Naive thymus-derived CD4-positive, alpha-beta T cell (primary cell): ENCODE data around the gene DNER. TPM values are rescaled to one million over a fixed set of nuclear protein-coding genes. Genes with fewer than 3 reads are reported as not detected.

ENCODE experiments used
- ATAC-seq: fragments of 150-1000 bp; cut with Tn5 transposase; 2 replicates; pipeline ENCODE4 v1.10.0; 2021; ENCODE audit warnings: mild to moderate bottlenecking, moderate library complexity
- CTCF ChIA-PET: fragments of 350-600 bp; sonication (Branson Sonifier 250); formaldehyde crosslinking; loops from one replicate; lab custom pipeline; 2021; ENCODE audit warnings: antibody characterized with exemption; lab: Charles Lee
- POLR2A ChIA-PET: fragments of 350-600 bp; sonication (Branson Sonifier 250); formaldehyde crosslinking; loops from one replicate; lab custom pipeline; 2021; ENCODE audit warnings: antibody characterized with exemption, inconsistent platforms; lab: Charles Lee
- DNase-seq, 9 donors: peaks; one replicate each; pipeline versions ENCODE4 v3.0.0 to v3.0.0-alpha.2; 2020 to 2022; ENCODE audit warnings: mixed read lengths in 1 of 9
- H3K27ac ChIP-seq: one replicate; pipeline ENCODE4 v1.7.0; 2013; ENCODE audit warnings: mild to moderate bottlenecking, low read depth, low read length, moderate library complexity
- H3K27me3 ChIP-seq, 2 donors: one replicate each; pipeline ENCODE4 v1.7.0; 2013; ENCODE audit warnings: low read length in 2 of 2, mild to moderate bottlenecking in 2 of 2, moderate library complexity in 2 of 2; ENCODE audit not compliant: control insufficient read depth in 2 of 2, insufficient read depth in 2 of 2
- H3K36me3 ChIP-seq, 3 experiments: 1 replicate in 2 of 3; 2 replicates in 1 of 3; pipeline ENCODE4 v1.7.0; 2013; ENCODE audit warnings: low read length in 3 of 3, mild to moderate bottlenecking in 3 of 3, moderate library complexity in 1 of 3; ENCODE audit not compliant: insufficient read depth in 3 of 3, control insufficient read depth in 2 of 3
- H3K4me1 ChIP-seq, 2 donors: one replicate each; pipeline ENCODE4 v1.7.0; 2013; ENCODE audit warnings: low read length in 2 of 2, mild to moderate bottlenecking in 2 of 2, moderate library complexity in 1 of 2; ENCODE audit not compliant: control insufficient read depth in 2 of 2, insufficient read depth in 2 of 2
- H3K4me3 ChIP-seq: 2 replicates; pipeline ENCODE4 v1.7.0; 2013; ENCODE audit warnings: mild to moderate bottlenecking, low read length
- H3K9me3 ChIP-seq, 3 experiments: 1 replicate in 2 of 3; 2 replicates in 1 of 3; pipeline ENCODE4 v1.7.0; 2013; ENCODE audit warnings: low read length in 3 of 3; ENCODE audit not compliant: control insufficient read depth in 2 of 3
- H3K27ac Mint-ChIP-seq, 9 donors: one replicate each; pipeline ENCODE4 v1.8.0; 2020 to 2022; ENCODE audit warnings: mixed read lengths in 9 of 9, mild to moderate bottlenecking in 8 of 9, moderate library complexity in 5 of 9, inconsistent platforms in 2 of 9
- H3K27me3 Mint-ChIP-seq, 5 donors: one replicate each; pipeline ENCODE4 v1.8.0; 2021 to 2022; ENCODE audit warnings: mixed read lengths in 5 of 5, mild to moderate bottlenecking in 1 of 5
- H3K36me3 Mint-ChIP-seq, 5 donors: one replicate each; pipeline ENCODE4 v1.8.0; 2020 to 2022; ENCODE audit warnings: mixed read lengths in 5 of 5, mild to moderate bottlenecking in 3 of 5, inconsistent platforms in 1 of 5
- H3K4me1 Mint-ChIP-seq, 7 donors: one replicate each; pipeline ENCODE4 v1.8.0; 2020 to 2022; ENCODE audit warnings: mixed read lengths in 7 of 7, mild to moderate bottlenecking in 3 of 7, inconsistent platforms in 1 of 7
- H3K4me3 Mint-ChIP-seq, 10 donors: one replicate each; pipeline ENCODE4 v1.8.0; 2020 to 2022; ENCODE audit warnings: mild to moderate bottlenecking in 10 of 10, mixed read lengths in 10 of 10, moderate library complexity in 6 of 10, inconsistent platforms in 2 of 10
- H3K9me3 Mint-ChIP-seq, 11 donors: one replicate each; pipeline ENCODE4 v1.8.0; 2020 to 2022; ENCODE audit warnings: mixed read lengths in 11 of 11, mild to moderate bottlenecking in 4 of 11, inconsistent platforms in 1 of 11, moderate library complexity in 1 of 11
- intact Hi-C, 2 donors: fragments of 100-400 bp; cut with micrococcal nuclease; formaldehyde crosslinking; loops; one replicate each; pipeline ENCODE4 v1.15.1; 2023
- polyA plus RNA-seq, 2 donors: library from polyadenylated mRNA; unstranded; fragments of 300-500 nt; fragmentation: Illumina TruSeq; gene quantifications; one replicate each; pipeline ENCODE4 v1.2.3, GENCODE V29; 2021
- total RNA-seq, 6 experiments: library from RNA in 5 of 6; stranded (reverse) in 5 of 6; gene quantifications; 1 replicate in 5 of 6; 2 replicates in 1 of 6; pipeline ENCODE4 v1.2.3 and lab custom pipeline; 2021 to 2026

The DNER gene
- total and polyA plus RNA-seq, 7 experiments from 2014 or later = not detected

DNA sequence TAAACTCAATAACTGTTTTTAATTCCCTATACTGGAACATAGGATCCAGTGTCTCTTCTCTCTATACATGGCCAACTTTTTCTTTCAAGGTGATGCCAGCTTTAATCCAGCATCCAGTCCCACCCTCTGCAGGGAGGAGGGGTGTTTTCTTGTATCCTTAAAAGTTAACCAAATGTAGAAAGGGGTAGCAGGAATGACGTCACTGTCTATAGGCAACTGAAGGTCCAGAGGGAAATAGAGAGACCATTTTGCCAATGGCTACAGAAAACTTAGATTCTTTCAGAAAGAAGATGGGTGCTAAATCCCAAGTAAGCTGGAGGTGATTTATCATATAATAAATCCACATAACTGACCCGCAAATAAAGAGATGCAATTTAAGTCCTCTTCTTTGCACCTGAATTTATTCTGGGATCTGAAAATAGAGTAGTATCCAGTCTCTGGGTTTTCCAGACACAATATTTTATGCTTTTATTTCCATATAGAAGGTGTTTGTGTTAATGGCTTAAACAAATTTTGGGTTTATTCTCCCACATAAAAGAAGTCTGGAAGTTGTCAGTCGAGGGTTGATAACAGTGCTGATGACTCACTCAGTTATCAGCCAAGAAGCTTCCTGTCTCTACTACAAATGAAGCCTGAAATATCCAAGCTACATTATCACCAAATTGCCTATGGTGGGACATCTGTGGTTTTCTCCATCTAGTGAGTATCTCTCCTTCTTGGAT is 5.7 kb upstream of the DNER start:
- ChIA-PET POLR2A (no interaction called here), CTCF (no interaction called here)
- ATAC-seq (no peak), DNase-seq (no peak)
- peaks cover 0 to 4% of the 10 kb centered on the region in 2 donors for H3K4me1 ChIP-seq
- peaks cover 24 to 66% (median 32%) of the 10 kb centered on the region in 5 donors for H3K27me3 Mint-ChIP-seq
- no peak overlapping the region for H3K4me3 ChIP-seq
- no peak overlapping the region for H3K4me3 Mint-ChIP-seq
- H3K9me3 ChIP-seq = no peaks in the 10 kb centered on the region
- peaks cover 0 to 10% (median 5%) of the 10 kb centered on the region in 7 donors for H3K4me1 Mint-ChIP-seq
- no peak overlapping the region for H3K27ac ChIP-seq
- H3K36me3 Mint-ChIP-seq = no peaks in the 10 kb centered on the region
- no peak overlapping the region for H3K27ac Mint-ChIP-seq
- peaks cover 0 to 2% (median 0%) of the 10 kb centered on the region in 11 donors for H3K9me3 Mint-ChIP-seq
- H3K36me3 ChIP-seq = no peaks in the 10 kb centered on the region
- intact Hi-C loops = no loop called here
- H3K27me3 ChIP-seq = no peaks in the 10 kb centered on the region

DNA sequence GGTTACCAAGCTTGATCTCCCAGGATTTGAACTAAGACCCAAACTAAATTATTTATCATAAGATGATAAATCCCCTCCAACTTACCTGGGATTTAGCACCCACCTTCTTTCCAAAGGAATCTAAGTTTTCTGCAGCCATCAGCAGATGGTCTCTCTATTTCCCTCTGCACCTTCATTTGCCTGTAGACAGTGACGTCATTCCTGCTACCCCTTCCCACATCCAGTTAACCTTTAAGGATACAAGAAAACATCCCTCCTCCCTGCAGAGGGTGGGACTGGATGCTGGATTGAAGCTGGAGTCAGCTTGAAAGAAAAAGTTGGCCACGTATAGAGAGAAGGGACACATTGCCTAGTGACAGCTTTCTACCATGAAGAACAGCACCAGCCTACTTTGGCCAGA is 3.7 kb upstream of the DNER start:
- Mint-ChIP-seq H3K9me3 (peaks cover 0 to 2% (median 0%) of the 10 kb centered on the region in 11 donors), H3K36me3 (no peaks in the 10 kb centered on the region), H3K4me3 (no peak overlapping the region), H3K27ac (no peak overlapping the region), H3K4me1 (peaks cover 0 to 17% (median 9%) of the 10 kb centered on the region in 7 donors), H3K27me3 (peaks cover 30 to 63% (median 37%) of the 10 kb centered on the region in 5 donors)
- Histone ChIP-seq H3K27me3 (peaks cover under 1 to 1% of the 10 kb centered on the region in 2 donors), H3K27ac (no peak overlapping the region), H3K4me1 (peaks cover 4 to 9% of the 10 kb centered on the region in 2 donors), H3K36me3 (no peaks in the 10 kb centered on the region), H3K9me3 (no peaks in the 10 kb centered on the region), H3K4me3 (no peak overlapping the region)
- intact Hi-C loops = no loop called here
- ATAC-seq = no peak
- CTCF ChIA-PET = no interaction called here
- POLR2A ChIA-PET = no interaction called here
- DNase-seq = no peak

DNA sequence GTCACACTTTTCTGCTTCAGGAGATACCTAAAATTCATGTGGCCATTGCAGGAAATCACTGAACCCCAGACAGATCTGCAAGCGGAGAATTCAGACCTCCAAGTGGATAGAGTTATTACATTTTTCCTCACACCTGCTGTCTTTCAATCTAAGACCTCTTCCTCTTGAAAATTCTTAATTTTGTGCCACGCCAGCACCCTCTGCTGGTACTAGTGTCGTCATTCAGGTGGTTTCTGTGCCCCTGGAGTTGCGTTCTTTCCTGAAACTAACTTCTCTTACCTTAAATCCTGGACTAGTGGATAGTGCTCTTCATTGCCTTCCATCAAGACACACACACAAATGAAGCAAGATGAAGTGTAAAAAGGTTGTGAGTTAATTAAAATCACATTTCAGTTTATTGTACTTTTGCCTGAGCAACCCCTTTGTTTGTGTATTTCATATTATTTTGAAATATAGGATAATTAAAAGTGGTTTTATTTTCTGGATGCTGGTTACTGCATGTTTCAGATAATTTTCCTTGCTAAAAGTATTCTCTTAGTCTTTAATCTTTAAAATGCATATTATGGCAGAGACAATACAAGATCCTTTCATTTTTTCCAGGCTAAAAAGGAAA is 1.6 kb upstream of the DNER start:
- H3K27ac ChIP-seq = no peak overlapping the region
- ChIA-PET POLR2A (no interaction called here), CTCF (interaction anchor here (0.7 kb wide), 1 partner anchor 130 kb away, joined by 3 read pairs; no protein-coding TSS in a partner anchor)
- H3K4me1 ChIP-seq = peaks cover 4 to 10% of the 10 kb centered on the region in 2 donors
- peak overlapping the region; percentile 22 to 78 (median 53) for H3K4me3 Mint-ChIP-seq
- H3K4me3 ChIP-seq = no peak overlapping the region
- peaks cover 0 to 23% (median 13%) of the 10 kb centered on the region in 7 donors for H3K4me1 Mint-ChIP-seq
- H3K36me3 ChIP-seq = no peaks in the 10 kb centered on the region
- no peak for ATAC-seq
- H3K9me3 Mint-ChIP-seq = peaks cover 0 to 21% (median 8%) of the 10 kb centered on the region in 11 donors
- peak in 6 of 9 donors; percentile 6 to 25 (median 16) for DNase-seq
- intact Hi-C loops = loop anchor here in 1 of 2 donors (2.0 kb wide), 1 partner anchor 1825 kb away; no protein-coding TSS in a partner anchor
- H3K36me3 Mint-ChIP-seq = peaks cover 0 to 9% (median 0%) of the 10 kb centered on the region in 5 donors
- H3K9me3 ChIP-seq = no peaks in the 10 kb centered on the region
- peaks cover 51 to 74% (median 58%) of the 10 kb centered on the region in 5 donors for H3K27me3 Mint-ChIP-seq
- H3K27me3 ChIP-seq = peaks cover 6 to 15% of the 10 kb centered on the region in 2 donors
- no peak overlapping the region for H3K27ac Mint-ChIP-seq

DNA sequence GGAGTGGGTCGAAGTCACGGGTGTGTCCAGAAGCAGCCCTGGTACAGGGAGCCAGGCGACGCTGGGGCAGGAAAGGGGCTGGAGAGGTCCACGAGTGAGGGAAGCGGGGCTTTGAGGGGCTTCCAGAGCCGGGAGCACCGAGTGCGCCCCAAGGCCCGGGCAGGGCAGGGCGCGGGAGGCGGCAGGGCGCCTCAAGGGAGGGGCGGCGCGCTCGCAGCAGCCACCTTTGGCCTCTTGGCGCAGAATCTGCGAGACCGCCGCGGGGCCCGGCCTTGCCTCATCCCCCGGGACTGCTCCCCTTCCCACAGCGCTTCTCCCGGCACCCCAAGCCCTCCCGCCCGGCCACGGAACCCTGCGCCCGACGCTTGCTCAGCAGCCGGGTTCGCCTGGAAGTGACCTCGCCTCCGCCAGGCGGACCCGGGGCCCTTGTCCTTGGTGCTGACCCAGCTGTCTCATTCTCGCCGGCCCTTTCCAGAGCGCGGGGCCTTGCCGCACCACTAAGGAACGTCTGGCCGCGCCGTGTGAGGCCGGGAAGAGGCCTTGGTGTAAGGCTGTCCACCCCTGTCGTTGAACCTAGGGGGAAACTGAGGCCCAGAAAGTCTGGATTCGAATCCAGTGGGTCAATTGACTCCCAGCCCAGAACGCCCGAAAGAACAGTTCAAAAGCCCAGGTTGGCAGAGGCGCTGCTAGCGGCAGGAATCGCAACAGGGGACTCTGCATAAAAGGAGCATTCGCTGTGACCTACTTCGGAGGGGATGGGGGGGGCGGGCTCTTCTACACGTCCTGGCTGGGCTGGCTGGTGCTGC is 584 bp upstream of the DNER start:
- peak; percentile 36 for ATAC-seq
- peak in 4 of 9 donors; percentile 5 to 48 (median 6) for DNase-seq
- peaks cover 0 to 23% (median 8%) of the 10 kb centered on the region in 11 donors for H3K9me3 Mint-ChIP-seq
- Histone ChIP-seq H3K27me3 (peaks cover 6 to 15% of the 10 kb centered on the region in 2 donors), H3K36me3 (no peaks in the 10 kb centered on the region), H3K4me1 (peaks cover 4 to 10% of the 10 kb centered on the region in 2 donors), H3K4me3 (no peak overlapping the region), H3K9me3 (no peaks in the 10 kb centered on the region), H3K27ac (no peak overlapping the region)
- intact Hi-C loops = loop anchor here in 1 of 2 donors (2.0 kb wide), 1 partner anchor 1824 kb away; no protein-coding TSS in a partner anchor
- no peak overlapping the region for H3K27ac Mint-ChIP-seq
- H3K36me3 Mint-ChIP-seq = peaks cover 0 to 9% (median 0%) of the 10 kb centered on the region in 5 donors
- POLR2A ChIA-PET = no interaction called here
- H3K27me3 Mint-ChIP-seq = peaks cover 61 to 83% (median 69%) of the 10 kb centered on the region in 5 donors
- H3K4me3 Mint-ChIP-seq = peak overlapping the region in 9 of 10 donors; percentile 33 to 76 (median 58)
- CTCF ChIA-PET = no interaction called here
- H3K4me1 Mint-ChIP-seq = peaks cover 0 to 23% (median 13%) of the 10 kb centered on the region in 7 donors

DNA sequence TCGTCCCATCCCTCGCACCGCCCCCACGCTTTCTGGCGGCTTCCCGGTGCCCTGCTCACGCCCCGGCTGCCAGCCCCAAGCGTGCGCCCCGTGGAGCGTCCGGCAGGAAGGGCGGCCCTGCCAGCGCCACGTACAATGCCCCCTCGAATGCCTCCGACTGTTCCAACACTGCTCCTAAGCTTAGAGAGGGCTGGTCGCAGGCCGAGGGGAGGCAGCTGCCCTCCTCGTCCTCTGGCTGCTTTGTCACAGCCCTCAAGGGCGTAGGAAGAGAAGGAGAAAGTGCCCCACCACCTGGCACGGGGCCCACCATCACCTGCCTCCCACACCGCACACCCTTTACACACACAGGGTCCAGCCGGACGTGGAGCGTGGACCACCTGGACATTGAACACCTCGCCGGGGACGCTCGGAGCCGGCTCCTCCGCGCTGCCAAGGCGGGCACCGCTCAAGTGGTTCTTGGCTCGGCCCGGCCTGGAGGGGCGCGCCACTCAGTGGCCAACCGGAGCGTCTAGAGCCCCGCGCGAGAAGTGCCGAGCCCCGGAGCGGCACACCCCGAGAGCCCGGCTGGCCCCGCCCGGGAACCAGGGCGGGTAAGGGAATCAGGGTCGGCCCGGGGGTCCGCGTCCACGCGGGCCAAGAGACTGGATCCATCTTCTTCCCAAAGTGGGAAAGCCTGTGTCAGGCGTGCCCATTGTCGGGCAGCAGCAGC is 830 bp downstream of the DNER start:
- Histone ChIP-seq H3K4me3 (no peak overlapping the region), H3K4me1 (peaks cover 4 to 10% of the 10 kb centered on the region in 2 donors), H3K9me3 (no peaks in the 10 kb centered on the region), H3K27ac (no peak overlapping the region), H3K36me3 (no peaks in the 10 kb centered on the region), H3K27me3 (peaks cover 6 to 15% of the 10 kb centered on the region in 2 donors)
- ATAC-seq (peak; percentile 23), DNase-seq (peak in 2 of 9 donors; percentile 1 to 21)
- Mint-ChIP-seq H3K27me3 (peaks cover 57 to 79% (median 70%) of the 10 kb centered on the region in 5 donors), H3K9me3 (peaks cover 0 to 23% (median 8%) of the 10 kb centered on the region in 11 donors), H3K36me3 (peaks cover 0 to 9% (median 0%) of the 10 kb centered on the region in 5 donors), H3K4me3 (peak overlapping the region in 9 of 10 donors; percentile 12 to 82 (median 59)), H3K4me1 (peaks cover 0 to 23% (median 13%) of the 10 kb centered on the region in 7 donors), H3K27ac (no peak overlapping the region)
- ChIA-PET CTCF (no interaction called here), POLR2A (no interaction called here)
- intact Hi-C loops = loop anchor here in 1 of 2 donors (2.0 kb wide), 1 partner anchor 1823 kb away; no protein-coding TSS in a partner anchor
